GM12873 (cell line): Measurements from ENCODE around the gene ERCC4.

Source experiments
- TF ChIP-seq, protein P1 (sequence below): IDR thresholded peaks from 2 replicates; pipeline ENCODE4 v1.5.1; 2012; ENCODE audit warnings: low read depth, mild to moderate bottlenecking, moderate library complexity, low read length, control low read depth; ENCODE audit not compliant: insufficient read depth; ENCODE audit errors: missing control alignments

ERCC4 gene

DNA sequence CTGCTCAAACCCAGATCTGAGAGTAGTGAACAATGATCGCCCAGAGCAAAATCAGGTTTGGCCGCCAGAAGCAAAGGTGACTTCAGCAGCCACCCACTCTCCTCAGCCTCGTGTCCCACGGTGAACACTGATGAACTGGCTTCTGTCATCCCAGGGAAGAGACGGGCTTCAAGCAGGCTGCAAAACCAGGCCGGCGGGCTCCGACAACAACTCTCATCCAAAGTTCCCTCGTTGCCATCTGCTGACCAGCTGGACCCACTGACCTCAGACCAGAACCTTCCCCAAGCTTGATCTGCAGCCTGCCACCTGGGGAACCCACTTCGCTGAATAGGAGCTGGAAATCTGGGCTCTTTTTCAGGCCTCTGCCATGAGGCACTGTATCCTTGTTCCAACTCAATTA lies 81.6 kb downstream of the ERCC4 start:
- TF ChIP-seq, protein P1, sequence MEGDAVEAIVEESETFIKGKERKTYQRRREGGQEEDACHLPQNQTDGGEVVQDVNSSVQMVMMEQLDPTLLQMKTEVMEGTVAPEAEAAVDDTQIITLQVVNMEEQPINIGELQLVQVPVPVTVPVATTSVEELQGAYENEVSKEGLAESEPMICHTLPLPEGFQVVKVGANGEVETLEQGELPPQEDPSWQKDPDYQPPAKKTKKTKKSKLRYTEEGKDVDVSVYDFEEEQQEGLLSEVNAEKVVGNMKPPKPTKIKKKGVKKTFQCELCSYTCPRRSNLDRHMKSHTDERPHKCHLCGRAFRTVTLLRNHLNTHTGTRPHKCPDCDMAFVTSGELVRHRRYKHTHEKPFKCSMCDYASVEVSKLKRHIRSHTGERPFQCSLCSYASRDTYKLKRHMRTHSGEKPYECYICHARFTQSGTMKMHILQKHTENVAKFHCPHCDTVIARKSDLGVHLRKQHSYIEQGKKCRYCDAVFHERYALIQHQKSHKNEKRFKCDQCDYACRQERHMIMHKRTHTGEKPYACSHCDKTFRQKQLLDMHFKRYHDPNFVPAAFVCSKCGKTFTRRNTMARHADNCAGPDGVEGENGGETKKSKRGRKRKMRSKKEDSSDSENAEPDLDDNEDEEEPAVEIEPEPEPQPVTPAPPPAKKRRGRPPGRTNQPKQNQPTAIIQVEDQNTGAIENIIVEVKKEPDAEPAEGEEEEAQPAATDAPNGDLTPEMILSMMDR, result no peak
